ENCODE measurements around the gene PCDH15. TPM values are rescaled to one million over a fixed set of nuclear protein-coding genes. Genes with fewer than 3 reads are reported as not detected.

PCDH15 gene
- total RNA-seq, 1 donor from 2014 or later = not detected

- Mint-ChIP-seq H3K36me3 (ENCODE audit: low read depth) (no peaks in the 10 kb centered on the region), H3K9me3 (peaks cover 6% of the 10 kb centered on the region), H3K27me3 (no peaks in the 10 kb centered on the region), H3K4me3 (no peak overlapping the region), H3K27ac (no peak overlapping the region), H3K4me1 (no peaks in the 10 kb centered on the region)
- DNase-seq (no peak), ATAC-seq (ENCODE audit: low read depth) (no peak)
- ChIA-PET CTCF (no interaction called here), POLR2A (no interaction called here)
- no peak for TF ChIP-seq CTCF (IDR thresholded peaks at IDR 0.05)
- intact Hi-C loops (cut with micrococcal nuclease) = no loop called here
These were observed 538.3 kb downstream of the PCDH15 start for GRCh38 chr10:54262726-54263125.

- CTCF ChIA-PET = no interaction called here
- H3K27me3 Mint-ChIP-seq = no peaks in the 10 kb centered on the region
These were observed 541.9 kb downstream of the PCDH15 start for GRCh38 chr10:54259104-54259503.

GRCh38 chr10:54234832-54235231 is 566.2 kb downstream of the PCDH15 start:
- no peak for TF ChIP-seq CTCF (IDR thresholded peaks at IDR 0.05)
- ChIA-PET POLR2A (no interaction called here), CTCF (no interaction called here)
- Mint-ChIP-seq H3K27me3 (no peaks in the 10 kb centered on the region), H3K4me3 (no peak overlapping the region), H3K9me3 (no peaks in the 10 kb centered on the region), H3K36me3 (ENCODE audit: low read depth) (no peaks in the 10 kb centered on the region), H3K27ac (no peak overlapping the region), H3K4me1 (no peaks in the 10 kb centered on the region)
- ATAC-seq (ENCODE audit: low read depth) (no peak), DNase-seq (no peak)
- intact Hi-C loops (cut with micrococcal nuclease) = no loop called here

More at GRCh38 chr10:54259104-54259503, 541.9 kb downstream of the PCDH15 start:
- H3K9me3 Mint-ChIP-seq = peaks cover under 1% of the 10 kb centered on the region
- TF ChIP-seq CTCF (IDR thresholded peaks at IDR 0.05) = no peak
- no peak overlapping the region for H3K4me3 Mint-ChIP-seq
- H3K36me3 Mint-ChIP-seq (ENCODE audit: low read depth) = no peaks in the 10 kb centered on the region
- intact Hi-C loops (cut with micrococcal nuclease) = no loop called here
- H3K27ac Mint-ChIP-seq = no peak overlapping the region
- POLR2A ChIA-PET = no interaction called here
- no peaks in the 10 kb centered on the region for H3K4me1 Mint-ChIP-seq
- ATAC-seq (ENCODE audit: low read depth) (no peak), DNase-seq (no peak)

- no peaks in the 10 kb centered on the region for H3K27me3 Mint-ChIP-seq
- ATAC-seq (ENCODE audit: low read depth) (no peak), DNase-seq (no peak)
- ChIA-PET CTCF (no interaction called here), POLR2A (no interaction called here)
- H3K36me3 Mint-ChIP-seq (ENCODE audit: low read depth) = no peaks in the 10 kb centered on the region
- H3K27ac Mint-ChIP-seq = no peak overlapping the region
- intact Hi-C loops (cut with micrococcal nuclease) = no loop called here
- no peak overlapping the region for H3K4me3 Mint-ChIP-seq
- H3K9me3 Mint-ChIP-seq = no peaks in the 10 kb centered on the region
- no peak for TF ChIP-seq CTCF (IDR thresholded peaks at IDR 0.05)
- H3K4me1 Mint-ChIP-seq = no peaks in the 10 kb centered on the region
These were observed 597.6 kb downstream of the PCDH15 start for GRCh38 chr10:54203401-54203800.

- H3K36me3 Mint-ChIP-seq (ENCODE audit: low read depth) = no peaks in the 10 kb centered on the region
- TF ChIP-seq CTCF (IDR thresholded peaks at IDR 0.05) = no peak
- ATAC-seq (ENCODE audit: low read depth) (no peak), DNase-seq (no peak)
- H3K9me3 Mint-ChIP-seq = no peaks in the 10 kb centered on the region
- no peaks in the 10 kb centered on the region for H3K27me3 Mint-ChIP-seq
- intact Hi-C loops (cut with micrococcal nuclease) = no loop called here
- ChIA-PET POLR2A (no interaction called here), CTCF (no interaction called here)
- H3K4me3 Mint-ChIP-seq = no peak overlapping the region
- H3K4me1 Mint-ChIP-seq = no peaks in the 10 kb centered on the region
- no peak overlapping the region for H3K27ac Mint-ChIP-seq
These were observed 603.0 kb downstream of the PCDH15 start for GRCh38 chr10:54198051-54198450.
